GM12873 (cell line): ENCODE data around the gene NHEJ1.

Source experiments
- CTCF ChIP-seq: IDR thresholded peaks from 2 replicates; pipeline ENCODE4 v1.5.1; 2012; ENCODE audit warnings: low read depth, mild to moderate bottlenecking, moderate library complexity, low read length, control low read depth; ENCODE audit not compliant: insufficient read depth; ENCODE audit errors: missing control alignments

The NHEJ1 gene

DNA sequence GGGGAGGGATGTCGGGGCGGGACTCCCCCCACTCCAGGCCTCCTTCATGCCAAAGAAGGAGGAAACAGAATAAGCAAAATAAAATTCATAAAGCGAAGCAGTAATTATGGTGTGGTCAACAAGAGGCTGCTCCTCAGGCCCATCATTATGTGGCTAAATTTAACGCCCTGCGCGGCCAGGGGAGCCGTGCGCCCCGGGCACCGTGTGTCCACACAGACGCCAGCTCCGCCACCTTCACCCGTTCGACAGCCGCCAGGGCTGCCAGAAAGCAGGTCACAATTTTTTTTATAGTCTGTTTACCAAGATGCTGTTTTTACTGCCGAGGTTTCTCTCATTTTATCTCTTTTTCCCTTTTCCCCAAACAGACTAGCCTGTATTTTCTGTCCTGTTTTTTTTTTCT is 31.0 kb downstream of the NHEJ1 start:
- no peak for TF ChIP-seq CTCF

- TF ChIP-seq CTCF: no peak
Observed at GRCh38 chr2:219128396-219128795, 32.2 kb downstream of the NHEJ1 start.

DNA sequence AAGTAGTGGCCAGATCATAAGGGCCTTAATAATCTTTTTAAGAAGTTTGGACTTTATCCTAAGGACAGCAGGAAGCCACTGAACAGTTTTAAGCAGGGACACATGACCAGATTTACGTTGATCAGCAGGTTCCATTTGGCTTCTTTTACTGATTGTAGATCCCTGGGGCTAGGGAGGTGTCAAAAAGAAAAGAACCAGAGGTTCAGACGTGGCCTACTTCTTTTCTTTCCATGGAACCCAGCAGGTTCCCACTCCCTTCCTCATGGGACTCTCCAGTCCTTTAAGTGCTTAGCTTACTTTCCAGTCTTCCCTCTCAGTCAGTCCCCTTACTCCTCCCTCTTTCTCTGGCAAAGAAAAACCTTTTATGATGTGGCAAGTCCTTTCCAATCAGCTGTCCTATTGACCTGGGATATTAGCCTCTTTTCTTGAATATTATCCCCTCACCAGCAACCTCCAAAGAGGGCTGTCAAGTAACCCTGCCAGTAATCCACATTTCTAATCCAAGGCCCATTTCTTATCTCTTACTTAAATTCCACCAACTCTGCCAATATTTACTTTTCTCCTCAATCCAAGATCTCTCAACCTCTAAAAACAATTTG is 33.5 kb downstream of the NHEJ1 start:
- no peak for TF ChIP-seq CTCF

DNA sequence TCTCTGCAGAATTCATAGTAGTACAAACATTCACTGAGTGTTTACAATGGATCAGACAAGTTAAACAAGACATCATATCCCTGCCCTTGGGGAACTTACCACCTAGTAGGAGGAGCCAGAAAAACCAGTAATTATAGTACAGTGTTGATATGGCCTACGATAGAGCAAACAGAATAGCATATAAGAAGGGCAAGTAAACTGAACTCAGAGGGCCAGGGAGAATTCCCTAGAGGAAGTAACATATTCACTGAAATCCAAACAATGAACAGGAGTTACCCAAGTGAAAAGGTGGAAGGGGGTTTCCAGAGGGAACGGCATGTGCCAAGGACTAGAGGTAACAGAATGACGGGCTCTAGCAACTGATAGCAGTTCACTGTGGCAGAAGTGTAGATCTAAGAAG is 34.1 kb downstream of the NHEJ1 start:
- TF ChIP-seq CTCF: no peak

DNA sequence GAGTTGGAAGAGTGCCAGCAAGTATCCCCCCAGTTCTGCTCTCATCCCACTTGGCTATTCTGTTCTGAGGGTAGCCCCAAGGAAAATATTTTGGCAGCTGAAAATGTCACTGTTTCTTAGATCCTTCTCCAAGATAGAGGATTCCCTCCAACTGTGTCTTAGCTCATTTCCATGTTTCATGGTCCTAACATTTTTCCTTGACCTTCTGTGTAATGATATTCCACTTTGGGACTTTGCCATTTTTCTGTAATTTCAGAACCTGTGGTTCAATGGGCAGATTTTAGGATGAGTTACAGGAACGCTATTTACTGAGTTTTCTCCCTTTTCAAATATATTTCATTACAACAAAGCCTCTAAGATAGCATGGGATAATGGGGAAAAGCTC is 34.7 kb downstream of the NHEJ1 start:
- TF ChIP-seq CTCF: no peak

GRCh38 chr2:219125225-219125885 is 35.3 kb downstream of the NHEJ1 start:
- no peak for TF ChIP-seq CTCF

GRCh38 chr2:219124381-219125110 is 36.1 kb downstream of the NHEJ1 start:
- no peak for TF ChIP-seq CTCF
